ENCODE results near the gene ENTPD8.
"Not testable (repeated sequence)": the region's sequence is repeated elsewhere in the genome, so short reads cannot be mapped to it uniquely, and the experiment has no call there.

- TF ChIP-seq EZH2phosphoT487 (IDR thresholded peaks at IDR 0.05; ENCODE audit: borderline replicate concordance, low read depth, low read length); CTCF (conservative IDR thresholded peaks at IDR 0.05; ENCODE audit: low read length): not testable (repeated sequence)
Observed at GRCh38 chr9:137451264-137452005, 10.3 kb upstream of the ENTPD8 start.
